Osteoblast (primary cell): ENCODE results near the gene ADPRS. TPM values are rescaled to one million over a fixed set of nuclear protein-coding genes. Genes with fewer than 3 reads are reported as not detected.

Source experiments
- DNase-seq: peaks from one replicate; pipeline ENCODE4 v3.0.0; 2011; ENCODE audit warnings: low spot score, mixed read lengths; ENCODE audit not compliant: insufficient read length; ENCODE audit errors: missing footprints
- H2AFZ ChIP-seq: 2 replicates; pipeline ENCODE4 v1.6.0; 2011; ENCODE audit warnings: mild to moderate bottlenecking, low read length
- H3K27ac ChIP-seq: 2 replicates; pipeline ENCODE4 v1.5.1; 2011; ENCODE audit warnings: mild to moderate bottlenecking, low read depth, low read length, moderate library complexity
- H3K27me3 ChIP-seq: 2 replicates; pipeline ENCODE4 v1.6.0; 2012; ENCODE audit warnings: mild to moderate bottlenecking, control low read depth, inconsistent platforms, low read length, moderate library complexity; ENCODE audit not compliant: insufficient read depth
- H3K36me3 ChIP-seq: 2 replicates; pipeline ENCODE4 v1.5.1; 2011; ENCODE audit warnings: mild to moderate bottlenecking, low read length, control low read depth, moderate library complexity; ENCODE audit not compliant: insufficient read depth
- H3K4me1 ChIP-seq: 2 replicates; pipeline ENCODE4 v1.5.1; 2011; ENCODE audit warnings: mild to moderate bottlenecking, low read length, control low read depth, moderate library complexity; ENCODE audit not compliant: insufficient read depth
- H3K4me2 ChIP-seq: 2 replicates; pipeline ENCODE4 v1.6.0; 2011; ENCODE audit warnings: mild to moderate bottlenecking, low read length; ENCODE audit not compliant: insufficient read depth
- H3K4me3 ChIP-seq: fragments of 200-600 bp; sonication (generic); 3 replicates; pipeline ENCODE4 v1.5.1; 2012; ENCODE audit warnings: mild to moderate bottlenecking, low read length, inconsistent platforms; ENCODE audit not compliant: insufficient read depth
- H3K79me2 ChIP-seq: 2 replicates; pipeline ENCODE4 v1.6.0; 2012; ENCODE audit warnings: mild to moderate bottlenecking, low read length, control low read depth, inconsistent platforms; ENCODE audit not compliant: insufficient read depth
- H3K9me3 ChIP-seq: 2 replicates; pipeline ENCODE4 v1.5.1; 2011; ENCODE audit warnings: low read depth, low read length, control low read depth
- H4K20me1 ChIP-seq: 2 replicates; pipeline ENCODE4 v1.6.0; 2012; ENCODE audit warnings: mild to moderate bottlenecking, low read length, control low read depth; ENCODE audit not compliant: insufficient read depth
- total RNA-seq: library from RNA; depleted of rRNA; stranded (reverse); fragments of >200 nt; gene quantifications from 2 replicates; pipeline ENCODE4 v1.2.3, GENCODE V29; 2012
- TF ChIP-seq, protein P1 (sequence below): IDR thresholded peaks from 2 replicates; pipeline ENCODE4 v1.5.1; 2011; ENCODE audit warnings: mild to moderate bottlenecking, low read depth, low read length, moderate library complexity; ENCODE audit errors: extremely low read depth

ADPRS gene
- total RNA-seq, 1 donor = 24.2 TPM

DNA sequence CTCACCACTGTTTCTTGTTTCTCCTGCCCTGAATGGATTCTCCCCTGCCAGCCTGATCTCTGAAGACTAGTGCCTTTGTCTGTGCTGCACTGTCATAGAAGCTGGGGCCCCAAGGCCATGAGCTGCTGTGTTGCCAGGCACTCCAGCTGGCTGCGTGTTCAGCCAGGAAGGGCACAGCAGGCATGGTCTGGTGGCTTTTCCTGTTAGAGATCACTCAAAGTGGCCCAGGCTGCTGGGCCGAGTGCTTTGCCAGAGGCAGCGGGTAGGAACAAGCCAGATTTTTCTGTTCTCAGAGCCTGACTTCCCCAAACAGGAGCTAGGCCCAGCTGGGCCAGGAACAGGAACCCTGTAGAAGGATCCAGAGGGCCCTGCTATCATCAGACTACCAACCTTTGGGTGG lies 5.2 kb downstream of the ADPRS start:
- Histone ChIP-seq H2AFZ (no peak overlapping the region), H3K9me3 (no peaks in the 10 kb centered on the region)
- TF ChIP-seq, protein P1, sequence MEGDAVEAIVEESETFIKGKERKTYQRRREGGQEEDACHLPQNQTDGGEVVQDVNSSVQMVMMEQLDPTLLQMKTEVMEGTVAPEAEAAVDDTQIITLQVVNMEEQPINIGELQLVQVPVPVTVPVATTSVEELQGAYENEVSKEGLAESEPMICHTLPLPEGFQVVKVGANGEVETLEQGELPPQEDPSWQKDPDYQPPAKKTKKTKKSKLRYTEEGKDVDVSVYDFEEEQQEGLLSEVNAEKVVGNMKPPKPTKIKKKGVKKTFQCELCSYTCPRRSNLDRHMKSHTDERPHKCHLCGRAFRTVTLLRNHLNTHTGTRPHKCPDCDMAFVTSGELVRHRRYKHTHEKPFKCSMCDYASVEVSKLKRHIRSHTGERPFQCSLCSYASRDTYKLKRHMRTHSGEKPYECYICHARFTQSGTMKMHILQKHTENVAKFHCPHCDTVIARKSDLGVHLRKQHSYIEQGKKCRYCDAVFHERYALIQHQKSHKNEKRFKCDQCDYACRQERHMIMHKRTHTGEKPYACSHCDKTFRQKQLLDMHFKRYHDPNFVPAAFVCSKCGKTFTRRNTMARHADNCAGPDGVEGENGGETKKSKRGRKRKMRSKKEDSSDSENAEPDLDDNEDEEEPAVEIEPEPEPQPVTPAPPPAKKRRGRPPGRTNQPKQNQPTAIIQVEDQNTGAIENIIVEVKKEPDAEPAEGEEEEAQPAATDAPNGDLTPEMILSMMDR = no peak

DNA sequence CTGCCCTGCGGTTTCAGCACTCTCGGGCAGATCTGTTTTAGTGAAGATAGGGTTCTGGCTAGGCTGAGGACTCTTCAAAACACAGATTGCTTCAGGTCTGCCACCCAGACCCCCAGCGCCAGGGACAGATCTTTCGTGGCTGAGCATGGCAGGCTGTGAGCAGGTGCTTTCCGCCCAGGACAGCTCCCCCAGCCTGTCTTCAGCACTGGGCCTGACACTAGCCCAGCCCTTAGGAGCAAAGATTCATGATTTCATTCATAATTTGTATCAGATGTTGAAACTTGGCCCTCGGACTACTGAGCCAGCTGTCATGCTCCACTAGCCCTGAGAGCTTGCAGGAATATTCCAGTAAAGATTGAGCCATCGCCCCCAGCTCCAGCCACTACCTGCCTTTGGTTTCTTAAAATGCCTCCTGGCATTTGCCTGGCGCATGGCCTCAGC lies 5.9 kb downstream of the ADPRS start:
- Histone ChIP-seq H3K9me3 (no peaks in the 10 kb centered on the region), H3K4me2 (no peak overlapping the region), H3K36me3 (peaks cover 44% of the 10 kb centered on the region), H2AFZ (no peak overlapping the region), H3K79me2 (peaks cover 32% of the 10 kb centered on the region), H3K4me3 (no peak overlapping the region), H3K27ac (no peak overlapping the region), H3K4me1 (peaks cover 8% of the 10 kb centered on the region), H4K20me1 (peaks cover 10% of the 10 kb centered on the region), H3K27me3 (no peaks in the 10 kb centered on the region)
- TF ChIP-seq, protein P1 = no peak
- no peak for DNase-seq

More for the DNA sequence above, 5.2 kb downstream of the ADPRS start:
- H3K36me3 ChIP-seq = peaks cover 44% of the 10 kb centered on the region
- H4K20me1 ChIP-seq = peaks cover 10% of the 10 kb centered on the region
- no peaks in the 10 kb centered on the region for H3K27me3 ChIP-seq
- peaks cover 12% of the 10 kb centered on the region for H3K4me1 ChIP-seq
- no peak overlapping the region for H3K27ac ChIP-seq
- H3K79me2 ChIP-seq = peaks cover 39% of the 10 kb centered on the region
- H3K4me3 ChIP-seq = no peak overlapping the region
- H3K4me2 ChIP-seq = no peak overlapping the region
- DNase-seq = no peak

DNA sequence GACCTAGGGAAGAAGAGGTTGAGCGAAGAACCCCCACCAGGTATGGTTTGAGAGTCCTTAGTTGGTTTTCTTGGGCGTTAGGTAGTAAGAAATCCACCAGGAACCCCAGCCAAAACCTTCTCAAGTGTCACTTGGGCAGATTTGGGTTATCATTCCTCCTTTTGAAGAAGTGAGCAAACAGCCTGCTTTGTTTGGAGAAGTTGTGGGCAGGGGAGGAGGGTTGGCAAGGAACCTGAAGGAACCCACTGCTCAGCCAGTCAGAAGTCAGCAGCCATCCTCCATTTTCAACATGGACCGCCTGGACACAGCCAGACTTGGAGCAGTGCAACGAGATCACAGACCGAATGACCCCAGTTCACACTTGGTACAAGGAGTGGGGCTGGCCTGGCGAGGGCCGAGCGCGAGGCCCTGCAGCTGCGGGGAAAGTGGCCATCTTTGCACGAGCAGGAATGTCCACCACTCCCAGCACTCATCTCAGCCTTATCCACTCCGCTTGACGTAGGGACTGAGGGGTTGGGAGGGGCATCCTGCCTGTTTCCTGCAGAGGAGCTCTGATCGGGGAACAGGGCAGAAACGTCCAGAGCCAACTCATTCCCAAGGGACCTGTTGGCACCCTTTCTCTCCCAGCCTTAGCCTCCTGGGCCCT lies 7.2 kb downstream of the ADPRS start:
- H3K4me3 ChIP-seq = no peak overlapping the region
- no peak overlapping the region for H3K4me2 ChIP-seq
- H3K79me2 ChIP-seq = peaks cover 22% of the 10 kb centered on the region
- no peaks in the 10 kb centered on the region for H3K27me3 ChIP-seq
- TF ChIP-seq, protein P1 = no peak
- H3K27ac ChIP-seq = no peak overlapping the region
- peaks cover 5% of the 10 kb centered on the region for H4K20me1 ChIP-seq
- peaks cover 44% of the 10 kb centered on the region for H3K36me3 ChIP-seq
- no peaks in the 10 kb centered on the region for H3K9me3 ChIP-seq
- H2AFZ ChIP-seq = no peak overlapping the region
- DNase-seq = peak; percentile 51
- peaks cover 10% of the 10 kb centered on the region for H3K4me1 ChIP-seq

DNA sequence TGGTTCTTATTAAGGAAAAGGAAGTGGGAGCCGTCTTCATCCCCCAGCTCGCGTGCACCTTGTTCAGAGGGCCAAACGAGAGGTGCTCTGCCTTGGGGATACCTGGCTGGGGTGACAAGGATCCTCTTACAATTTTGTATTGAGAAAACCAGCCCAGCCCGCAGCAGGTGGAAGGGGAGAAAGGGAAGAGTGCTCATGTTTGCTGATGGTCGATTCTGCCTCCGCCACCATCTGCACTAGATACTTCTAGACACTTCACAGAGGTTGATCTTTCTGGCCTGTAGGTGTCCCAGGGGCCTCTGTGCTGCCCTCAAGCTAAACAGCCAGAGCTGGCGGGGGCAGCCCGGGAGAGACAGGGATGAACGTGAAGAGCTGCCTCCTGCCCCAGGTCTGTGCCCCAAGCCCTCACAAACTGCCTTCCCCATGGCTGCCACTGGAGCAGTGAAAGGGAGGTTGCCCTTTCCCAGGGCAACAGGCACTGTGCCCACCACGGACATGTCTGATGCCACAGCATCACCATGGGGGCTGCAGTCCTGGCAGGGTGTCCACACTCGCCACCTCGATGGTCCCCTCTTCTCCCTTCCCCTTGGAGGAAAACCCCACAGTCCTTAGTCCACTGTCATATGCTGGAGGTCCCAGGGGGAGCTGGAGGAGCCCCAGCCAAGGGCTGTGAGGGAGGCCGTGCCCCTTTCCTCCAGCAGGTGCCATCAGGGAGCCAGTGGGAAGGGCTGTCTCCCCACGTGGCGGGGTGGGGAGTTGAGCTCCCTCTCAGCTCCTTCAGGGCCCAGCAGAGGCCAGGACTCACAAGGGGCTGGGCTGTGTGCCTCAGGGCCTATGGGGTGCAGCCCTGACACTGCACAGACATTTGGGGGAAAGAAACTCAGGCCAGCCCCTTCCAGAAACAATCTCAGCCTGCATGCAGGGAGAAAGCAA lies 8.1 kb downstream of the ADPRS start:
- Histone ChIP-seq H3K27ac (no peak overlapping the region), H3K9me3 (no peaks in the 10 kb centered on the region), H2AFZ (no peak overlapping the region), H3K4me1 (peaks cover 10% of the 10 kb centered on the region), H3K4me3 (no peak overlapping the region), H3K4me2 (no peak overlapping the region), H4K20me1 (peaks cover 5% of the 10 kb centered on the region), H3K79me2 (peaks cover 13% of the 10 kb centered on the region), H3K36me3 (peaks cover 35% of the 10 kb centered on the region), H3K27me3 (no peaks in the 10 kb centered on the region)
- DNase-seq = peak; percentile 87
- TF ChIP-seq, protein P1 = peak; percentile 41
